Suprapubic skin (tissue), 4 donors: Measurements from ENCODE around the gene JSRP1. TPM values are rescaled to one million over a fixed set of nuclear protein-coding genes. Genes with fewer than 3 reads are reported as not detected.

Source experiments
- DNase-seq, 2 donors: peaks; one replicate each; pipeline ENCODE4 v3.0.0-alpha.2; 2019; ENCODE audit warnings: low spot score in 2 of 2
- H3K27ac ChIP-seq: fragments of 200-600 bp; sonication (generic); one replicate; pipeline ENCODE4 v1.5.1; 2019
- H3K27me3 ChIP-seq: fragments of 200-600 bp; sonication (generic); one replicate; pipeline ENCODE4 v1.5.1; 2019
- H3K36me3 ChIP-seq: fragments of 200-600 bp; sonication (generic); one replicate; pipeline ENCODE4 v1.5.1; 2019
- H3K4me1 ChIP-seq: fragments of 200-600 bp; sonication (generic); one replicate; pipeline ENCODE4 v1.5.1; 2019
- H3K4me3 ChIP-seq: fragments of 200-600 bp; sonication (generic); one replicate; pipeline ENCODE4 v1.5.1; 2019; ENCODE audit warnings: mild to moderate bottlenecking
- H3K9me3 ChIP-seq: fragments of 200-600 bp; sonication (generic); one replicate; pipeline ENCODE4 v1.5.1; 2019
- EP300 ChIP-seq: sonication (generic); formaldehyde crosslinking; IDR thresholded peaks from one replicate; pipeline ENCODE4 v1.6.1; 2017; ENCODE audit warnings: antibody characterized with exemption
- POLR2A ChIP-seq, 2 donors: fragments of 450-650 bp; IDR thresholded peaks; one replicate each; pipeline ENCODE4 v1.6.1; 2017; ENCODE audit warnings: antibody characterized with exemption in 2 of 2, mild to moderate bottlenecking in 2 of 2, moderate library complexity in 2 of 2
- POLR2AphosphoS5 ChIP-seq, 3 donors: sonication (generic); formaldehyde crosslinking; IDR thresholded peaks; one replicate each; pipeline ENCODE4 v1.6.1; 2017; ENCODE audit warnings: antibody characterized with exemption in 3 of 3
- WGBS: methylation state at CpG from one replicate; pipeline ENCODE4 v1.1.5; 2018; 5-methylcytosine and 5-hydroxymethylcytosine counted together
- total RNA-seq, 4 donors: library from RNA; depleted of rRNA; stranded (reverse); fragments of >200 nt; gene quantifications; one replicate each; pipeline ENCODE4 v1.1.0, GENCODE V29; 2016
- TF ChIP-seq, protein P1 (sequence below), 2 donors: fragments of 200-600 bp in 1 of 2; fragments of 450-650 bp in 1 of 2; sonication (generic) in 1 of 2; IDR thresholded peaks; one replicate each; pipeline ENCODE4 v1.5.1; 2016 to 2019; ENCODE audit warnings: antibody characterized with exemption in 2 of 2, mild to moderate bottlenecking in 1 of 2, moderate library complexity in 1 of 2

Gene JSRP1
- total RNA-seq, 4 donors from 2014 or later, result not detected

DNA sequence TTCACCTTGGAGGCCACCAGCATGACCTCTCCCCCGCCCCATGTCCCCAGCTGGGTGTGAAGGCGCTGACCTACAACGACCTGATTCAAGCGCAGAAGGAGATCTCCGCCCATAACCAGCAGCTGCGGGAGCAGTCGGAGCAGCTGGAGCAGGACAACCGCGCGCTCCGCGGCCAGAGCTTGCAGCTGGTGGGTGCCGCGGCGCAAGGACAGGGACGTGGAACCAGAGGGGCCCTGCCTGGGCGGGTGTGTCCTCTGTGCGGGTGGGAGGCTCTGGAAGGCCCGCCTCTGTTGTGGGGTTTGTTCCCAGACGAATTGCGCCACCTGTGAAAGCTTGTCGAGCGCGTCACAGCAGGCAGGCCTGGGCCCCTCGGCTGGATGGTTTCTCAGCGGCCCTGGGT is 42.4 kb downstream of the JSRP1 start:
- H3K4me3 ChIP-seq, result no peak overlapping the region
- TF ChIP-seq POLR2A (IDR thresholded peaks at IDR 0.05), result no peak
- no peak for TF ChIP-seq EP300
- TF ChIP-seq POLR2AphosphoS5 (IDR thresholded peaks at IDR 0.05), result no peak
- TF ChIP-seq, protein P1, sequence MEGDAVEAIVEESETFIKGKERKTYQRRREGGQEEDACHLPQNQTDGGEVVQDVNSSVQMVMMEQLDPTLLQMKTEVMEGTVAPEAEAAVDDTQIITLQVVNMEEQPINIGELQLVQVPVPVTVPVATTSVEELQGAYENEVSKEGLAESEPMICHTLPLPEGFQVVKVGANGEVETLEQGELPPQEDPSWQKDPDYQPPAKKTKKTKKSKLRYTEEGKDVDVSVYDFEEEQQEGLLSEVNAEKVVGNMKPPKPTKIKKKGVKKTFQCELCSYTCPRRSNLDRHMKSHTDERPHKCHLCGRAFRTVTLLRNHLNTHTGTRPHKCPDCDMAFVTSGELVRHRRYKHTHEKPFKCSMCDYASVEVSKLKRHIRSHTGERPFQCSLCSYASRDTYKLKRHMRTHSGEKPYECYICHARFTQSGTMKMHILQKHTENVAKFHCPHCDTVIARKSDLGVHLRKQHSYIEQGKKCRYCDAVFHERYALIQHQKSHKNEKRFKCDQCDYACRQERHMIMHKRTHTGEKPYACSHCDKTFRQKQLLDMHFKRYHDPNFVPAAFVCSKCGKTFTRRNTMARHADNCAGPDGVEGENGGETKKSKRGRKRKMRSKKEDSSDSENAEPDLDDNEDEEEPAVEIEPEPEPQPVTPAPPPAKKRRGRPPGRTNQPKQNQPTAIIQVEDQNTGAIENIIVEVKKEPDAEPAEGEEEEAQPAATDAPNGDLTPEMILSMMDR (IDR thresholded peaks at IDR 0.05), result no peak
- peaks cover 76% of the 10 kb centered on the region for H3K36me3 ChIP-seq
- no peaks in the 10 kb centered on the region for H3K27me3 ChIP-seq
- H3K9me3 ChIP-seq, result no peaks in the 10 kb centered on the region
- peak overlapping the region; percentile 81 for H3K27ac ChIP-seq
- no CpG with 5 or more reads among the region's 26 CpGs for WGBS
- DNase-seq, result no peak
- peaks cover 36% of the 10 kb centered on the region for H3K4me1 ChIP-seq

DNA sequence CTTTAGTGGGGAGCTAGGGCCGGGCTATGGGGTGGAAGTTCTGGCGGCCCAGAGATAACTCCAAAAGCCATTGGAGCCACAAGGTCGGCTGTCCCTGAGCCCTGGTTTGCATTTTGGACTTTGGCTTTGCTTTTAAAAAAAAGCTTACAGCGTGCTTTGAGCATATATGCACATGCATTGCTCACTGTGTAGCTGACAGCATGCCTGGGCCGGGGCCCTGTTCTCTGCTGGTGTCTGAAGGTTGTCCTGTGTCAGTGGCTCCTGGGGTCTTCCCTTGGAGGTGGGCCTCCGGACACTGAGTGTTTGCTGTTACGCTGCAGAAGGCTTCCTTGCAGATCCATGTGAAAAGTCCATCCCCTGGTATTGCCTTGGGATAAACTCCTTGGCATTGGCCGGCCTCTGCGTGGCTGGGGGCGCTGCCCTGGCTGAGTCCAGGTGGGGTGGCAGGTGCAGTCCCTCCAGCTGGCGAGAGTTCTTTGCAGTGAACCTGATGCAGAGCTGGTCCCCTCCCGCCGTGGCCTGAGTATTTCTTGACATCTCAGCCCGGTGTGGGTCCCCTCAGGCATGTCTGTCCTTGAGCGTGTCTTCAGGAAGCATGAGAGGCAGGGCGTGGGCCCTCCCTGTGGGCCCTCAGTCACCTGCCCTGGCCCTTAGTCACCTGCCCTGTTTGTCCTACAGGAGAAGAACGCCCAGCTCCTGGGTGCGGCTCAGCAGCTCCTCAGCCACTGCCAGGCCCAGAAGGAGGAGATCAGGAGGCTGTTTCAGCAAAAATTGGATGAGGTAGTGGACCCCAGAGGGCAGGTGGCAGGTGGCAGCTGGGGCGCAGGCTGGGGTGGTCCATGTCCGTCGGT is 43.1 kb downstream of the JSRP1 start:
- no peak for DNase-seq
- H3K9me3 ChIP-seq, result no peaks in the 10 kb centered on the region
- 87% methylated on average over 10 of the region's 21 CpGs for WGBS
- H3K36me3 ChIP-seq, result peaks cover 70% of the 10 kb centered on the region
- H3K27me3 ChIP-seq, result no peaks in the 10 kb centered on the region
- TF ChIP-seq POLR2AphosphoS5 (IDR thresholded peaks at IDR 0.05), result no peak
- peaks cover 43% of the 10 kb centered on the region for H3K4me1 ChIP-seq
- H3K4me3 ChIP-seq, result no peak overlapping the region
- peak overlapping the region; percentile 81 for H3K27ac ChIP-seq

DNA sequence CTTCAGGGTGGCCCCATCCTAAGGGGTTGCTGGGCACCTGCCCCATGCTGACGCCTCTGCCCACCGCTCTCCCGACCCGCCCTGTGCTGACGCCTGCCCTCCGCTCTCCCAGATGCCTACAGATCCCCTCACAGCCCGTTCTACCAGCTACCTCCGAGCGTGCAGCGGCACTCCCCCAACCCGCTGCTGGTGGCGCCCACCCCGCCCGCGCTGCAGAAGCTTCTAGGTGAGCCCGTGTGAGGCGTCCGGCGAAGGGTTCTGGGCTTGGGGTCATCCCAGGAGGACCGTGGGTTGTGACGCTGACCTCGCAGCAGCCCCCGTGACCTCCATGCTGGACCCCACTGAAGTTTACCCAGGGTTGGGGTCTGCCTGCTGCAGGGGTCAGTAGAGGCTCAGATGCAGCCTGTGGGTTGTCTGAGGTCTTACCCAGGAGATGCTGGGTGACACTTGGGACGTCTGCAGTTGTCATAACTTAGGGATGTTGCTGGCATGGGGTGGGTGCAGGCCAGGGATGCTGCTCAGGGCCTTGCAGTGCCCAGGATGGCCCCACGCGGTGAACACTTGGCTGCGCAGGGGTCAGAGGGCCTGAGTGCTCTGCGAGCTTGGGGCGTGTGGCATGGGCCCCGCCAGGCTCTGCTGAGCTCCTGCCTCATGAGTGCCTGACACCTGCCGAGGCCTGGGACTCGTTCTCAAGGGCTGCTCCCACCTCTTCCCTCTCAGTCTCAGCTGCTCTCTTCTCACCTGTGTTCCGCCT is 45.1 kb downstream of the JSRP1 start:
- H3K27ac ChIP-seq, result no peak overlapping the region

DNA sequence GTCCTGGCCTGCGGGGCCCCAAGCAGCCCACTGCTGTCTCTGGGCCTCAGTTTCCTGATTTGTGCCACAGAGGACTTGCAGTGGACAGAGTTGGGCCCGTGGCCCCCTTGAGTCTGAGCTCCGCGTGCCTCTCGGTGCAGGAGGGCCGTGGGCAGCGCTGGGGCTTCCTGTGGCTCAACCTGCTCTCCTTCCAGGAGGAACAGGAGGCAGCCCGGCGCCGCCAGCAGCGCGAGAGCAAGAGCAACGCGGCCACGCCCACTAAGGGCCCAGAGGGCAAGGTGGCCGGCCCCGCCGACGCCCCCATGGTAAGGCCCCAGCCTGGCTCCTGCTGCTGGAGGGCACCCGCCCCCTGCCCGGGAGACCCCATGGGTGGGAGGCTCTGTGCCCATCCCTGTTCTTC is 46.0 kb downstream of the JSRP1 start:
- Histone ChIP-seq H3K9me3 (no peaks in the 10 kb centered on the region), H3K27me3 (no peaks in the 10 kb centered on the region), H3K27ac (no peak overlapping the region), H3K36me3 (peaks cover 57% of the 10 kb centered on the region), H3K4me1 (peaks cover 52% of the 10 kb centered on the region), H3K4me3 (no peak overlapping the region)
- 82% methylated on average over 15 of the region's 21 CpGs for WGBS
- no peak for DNase-seq
- TF ChIP-seq, protein P1 (IDR thresholded peaks at IDR 0.05), result no peak
- TF ChIP-seq POLR2AphosphoS5 (IDR thresholded peaks at IDR 0.05) (no peak), EP300 (no peak)

More for the DNA sequence above, 45.1 kb downstream of the JSRP1 start:
- H3K4me3 ChIP-seq, result no peak overlapping the region
- no peak for DNase-seq
- H3K4me1 ChIP-seq, result peaks cover 55% of the 10 kb centered on the region
- no peaks in the 10 kb centered on the region for H3K9me3 ChIP-seq
- H3K36me3 ChIP-seq, result peaks cover 63% of the 10 kb centered on the region
- 95% methylated on average over 25 of the region's 33 CpGs for WGBS
- H3K27me3 ChIP-seq, result no peaks in the 10 kb centered on the region
- TF ChIP-seq POLR2AphosphoS5 (IDR thresholded peaks at IDR 0.05) (no peak), POLR2A (IDR thresholded peaks at IDR 0.05) (no peak), EP300 (no peak)
- TF ChIP-seq, protein P1 (IDR thresholded peaks at IDR 0.05), result no peak

DNA sequence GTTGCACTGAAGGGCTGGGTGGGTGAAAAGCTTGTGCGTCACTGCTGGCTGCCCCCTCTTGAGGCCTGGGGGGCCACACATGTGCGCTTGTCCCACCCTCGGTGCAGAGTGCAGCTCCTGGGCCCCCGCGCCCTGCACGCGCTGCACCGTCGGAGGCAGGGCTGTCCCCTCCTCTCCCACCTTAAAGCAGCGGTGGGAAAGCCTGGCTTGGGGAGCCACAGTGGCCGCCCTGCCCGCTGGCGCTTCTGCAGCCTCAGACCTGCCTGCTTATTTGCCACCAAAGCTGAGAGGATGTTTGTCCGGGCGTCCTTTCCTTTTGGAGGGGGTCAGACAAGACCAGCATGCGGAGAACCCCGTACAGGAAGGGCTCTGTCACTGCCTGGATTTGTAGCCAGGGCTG is 46.8 kb downstream of the JSRP1 start:
- Histone ChIP-seq H3K27ac (peak overlapping the region; percentile 13), H3K9me3 (no peaks in the 10 kb centered on the region), H3K27me3 (no peaks in the 10 kb centered on the region), H3K4me3 (no peak overlapping the region), H3K36me3 (peaks cover 51% of the 10 kb centered on the region), H3K4me1 (peaks cover 55% of the 10 kb centered on the region)
- no peak for DNase-seq
- TF ChIP-seq POLR2AphosphoS5 (IDR thresholded peaks at IDR 0.05) (no peak), EP300 (no peak), POLR2A (IDR thresholded peaks at IDR 0.05) (no peak)
- TF ChIP-seq, protein P1 (IDR thresholded peaks at IDR 0.05), result no peak
- 97% methylated on average over 3 of the region's 17 CpGs for WGBS
